SU-DHL-6 (cell line): ENCODE data around the gene RNF212B.

ENCODE experiments used
- H2AFZ ChIP-seq: fragments of 200-600 bp; sonication (generic); 2 replicates; pipeline ENCODE4 v1.6.1; 2014; ENCODE audit warnings: low read depth, mild to moderate bottlenecking, moderate library complexity, mixed read lengths, antibody characterized with exemption, low read length; ENCODE audit not compliant: severe bottlenecking
- H3F3A ChIP-seq: fragments of 200-600 bp; shearing (Covaris generic); 2 replicates; pipeline ENCODE4 v1.6.0; 2016; ENCODE audit warnings: antibody characterized with exemption, mild to moderate bottlenecking; ENCODE audit not compliant: insufficient read depth
- H3K27ac ChIP-seq: fragments of 200-600 bp; sonication (generic); 2 replicates; pipeline ENCODE4 v1.5.1; 2016; ENCODE audit warnings: low read depth, mild to moderate bottlenecking, low read length, moderate library complexity, mixed read lengths
- H3K27me3 ChIP-seq: fragments of 200-600 bp; sonication (generic), shearing (Covaris generic); 2 replicates; pipeline ENCODE4 v1.6.0; 2014; ENCODE audit warnings: mild to moderate bottlenecking, low read length
- H3K36me3 ChIP-seq: fragments of 200-600 bp; sonication (generic); 2 replicates; pipeline ENCODE4 v1.6.1; 2014; ENCODE audit warnings: mild to moderate bottlenecking, low read length, mixed read lengths
- H3K4me2 ChIP-seq: fragments of 300-600, 200-600 bp; shearing (Covaris generic), sonication (generic); 2 replicates; pipeline ENCODE4 v1.6.0; 2014; ENCODE audit warnings: low read length, low read depth, mild to moderate bottlenecking; ENCODE audit not compliant: poor library complexity, severe bottlenecking
- H3K4me3 ChIP-seq: fragments of 200-600 bp; sonication (generic); 2 replicates; pipeline ENCODE4 v1.5.1; 2014; ENCODE audit warnings: antibody characterized with exemption, low read length, mild to moderate bottlenecking, mixed read lengths; ENCODE audit not compliant: insufficient read depth, poor library complexity, severe bottlenecking
- H3K79me2 ChIP-seq: fragments of 200-600 bp; sonication (generic); 2 replicates; pipeline ENCODE4 v1.6.1; 2014; ENCODE audit warnings: mild to moderate bottlenecking, low read length, moderate library complexity; ENCODE audit not compliant: insufficient read depth
- H3K9ac ChIP-seq: fragments of 200-600 bp; sonication (generic); 2 replicates; pipeline ENCODE4 v1.7.0; 2014; ENCODE audit warnings: mild to moderate bottlenecking, low read length
- H3K9me2 ChIP-seq: fragments of 200-600 bp; sonication (generic); replicated peaks from 2 replicates; pipeline ENCODE4 v1.6.1; 2014; ENCODE audit warnings: low read length; ENCODE audit not compliant: insufficient read depth
- H3K9me3 ChIP-seq: fragments of 200-600 bp; sonication (generic); 2 replicates; pipeline ENCODE4 v1.6.1; 2014; ENCODE audit warnings: low read length, mixed read lengths; ENCODE audit not compliant: insufficient read depth
- H4K20me1 ChIP-seq: fragments of 200-600 bp; sonication (generic); 2 replicates; pipeline ENCODE4 v1.6.1; 2014; ENCODE audit warnings: low read depth, mild to moderate bottlenecking, antibody characterized with exemption, low read length, moderate library complexity, mixed read lengths
- EZH2phosphoT487 ChIP-seq: fragments of 200-600 bp; sonication (generic), shearing (Covaris generic); conservative IDR thresholded peaks from 2 replicates; pipeline ENCODE4 v1.6.1; 2018; ENCODE audit warnings: mild to moderate bottlenecking, antibody characterized with exemption, low read length, moderate library complexity, mixed read lengths
- TF ChIP-seq, protein P1 (sequence below): fragments of 200-600 bp; sonication (generic); IDR thresholded peaks from one replicate; pipeline ENCODE4 v1.5.1; 2017; ENCODE audit warnings: antibody characterized with exemption, mild to moderate bottlenecking, low read length, moderate library complexity; ENCODE audit not compliant: insufficient read depth, poor library complexity, severe bottlenecking

RNF212B gene

DNA sequence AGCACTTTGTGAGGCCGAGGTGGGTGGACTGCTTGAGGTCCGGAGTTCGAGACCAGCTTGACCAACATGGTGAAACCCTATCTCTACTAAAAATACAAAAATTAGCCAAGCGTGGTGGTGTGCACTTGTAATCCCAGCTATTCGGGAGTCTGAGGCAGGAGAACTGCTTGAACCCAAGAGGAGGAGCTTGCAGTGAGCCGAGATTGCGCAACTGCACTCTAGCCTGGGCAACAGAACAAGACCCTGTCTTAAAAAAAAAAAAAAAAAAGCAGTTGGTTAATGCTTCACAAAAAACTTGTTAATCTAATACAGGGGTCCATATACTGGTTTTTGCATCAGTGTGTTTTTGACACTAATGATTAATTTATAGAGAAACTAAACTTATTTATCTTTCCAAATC is 35.7 kb upstream of the RNF212B start:
- Histone ChIP-seq H3K79me2 (no peaks in the 10 kb centered on the region), H3K27me3 (no peaks in the 10 kb centered on the region), H3F3A (no peaks in the 10 kb centered on the region), H3K4me3 (no peak overlapping the region), H4K20me1 (no peaks in the 10 kb centered on the region), H3K27ac (no peak overlapping the region), H3K36me3 (no peaks in the 10 kb centered on the region), H3K9me2 (no peaks in the 10 kb centered on the region), H3K9ac (no peak overlapping the region), H3K9me3 (no peaks in the 10 kb centered on the region), H2AFZ (no peak overlapping the region), H3K4me2 (no peak overlapping the region)
- TF ChIP-seq, protein P1, sequence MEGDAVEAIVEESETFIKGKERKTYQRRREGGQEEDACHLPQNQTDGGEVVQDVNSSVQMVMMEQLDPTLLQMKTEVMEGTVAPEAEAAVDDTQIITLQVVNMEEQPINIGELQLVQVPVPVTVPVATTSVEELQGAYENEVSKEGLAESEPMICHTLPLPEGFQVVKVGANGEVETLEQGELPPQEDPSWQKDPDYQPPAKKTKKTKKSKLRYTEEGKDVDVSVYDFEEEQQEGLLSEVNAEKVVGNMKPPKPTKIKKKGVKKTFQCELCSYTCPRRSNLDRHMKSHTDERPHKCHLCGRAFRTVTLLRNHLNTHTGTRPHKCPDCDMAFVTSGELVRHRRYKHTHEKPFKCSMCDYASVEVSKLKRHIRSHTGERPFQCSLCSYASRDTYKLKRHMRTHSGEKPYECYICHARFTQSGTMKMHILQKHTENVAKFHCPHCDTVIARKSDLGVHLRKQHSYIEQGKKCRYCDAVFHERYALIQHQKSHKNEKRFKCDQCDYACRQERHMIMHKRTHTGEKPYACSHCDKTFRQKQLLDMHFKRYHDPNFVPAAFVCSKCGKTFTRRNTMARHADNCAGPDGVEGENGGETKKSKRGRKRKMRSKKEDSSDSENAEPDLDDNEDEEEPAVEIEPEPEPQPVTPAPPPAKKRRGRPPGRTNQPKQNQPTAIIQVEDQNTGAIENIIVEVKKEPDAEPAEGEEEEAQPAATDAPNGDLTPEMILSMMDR = no peak
- no peak for TF ChIP-seq EZH2phosphoT487

GRCh38 chr14:23206422-23207145 is 31.2 kb upstream of the RNF212B start:
- Histone ChIP-seq H3K4me2 (no peak overlapping the region), H3K9ac (no peak overlapping the region)
- no peak for TF ChIP-seq EZH2phosphoT487
- TF ChIP-seq, protein P1 = no peak

DNA sequence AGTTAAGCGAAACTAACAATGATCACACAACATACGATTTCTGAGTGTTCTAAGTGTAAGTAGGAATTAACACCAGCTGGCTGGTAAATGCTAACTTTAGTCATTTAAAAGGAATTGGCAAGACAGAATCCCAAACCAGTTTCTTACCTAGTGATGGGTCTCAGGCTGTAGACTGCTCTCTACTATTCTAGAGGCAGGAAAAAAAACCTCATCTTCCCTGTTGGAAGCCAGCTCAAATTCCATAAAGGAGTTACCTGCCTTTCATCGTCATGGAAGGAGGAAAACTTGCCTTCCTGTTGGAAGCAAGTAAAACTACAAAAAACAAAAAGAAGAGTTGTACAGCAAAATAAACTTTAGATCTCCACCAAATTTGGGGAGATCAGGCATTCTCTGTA is 30.6 kb upstream of the RNF212B start:
- H3K36me3 ChIP-seq = no peaks in the 10 kb centered on the region
- H3K27me3 ChIP-seq = no peaks in the 10 kb centered on the region
- no peak overlapping the region for H3K9ac ChIP-seq
- no peaks in the 10 kb centered on the region for H3K9me3 ChIP-seq
- no peaks in the 10 kb centered on the region for H3K9me2 ChIP-seq
- no peak overlapping the region for H3K4me3 ChIP-seq
- H4K20me1 ChIP-seq = no peaks in the 10 kb centered on the region
- TF ChIP-seq EZH2phosphoT487 = no peak
- TF ChIP-seq, protein P1 = no peak
- no peak overlapping the region for H2AFZ ChIP-seq
- no peaks in the 10 kb centered on the region for H3K79me2 ChIP-seq
- no peak overlapping the region for H3K4me2 ChIP-seq
- H3K27ac ChIP-seq = no peak overlapping the region
- H3F3A ChIP-seq = no peaks in the 10 kb centered on the region

More at GRCh38 chr14:23206422-23207145, 31.2 kb upstream of the RNF212B start:
- Histone ChIP-seq H3K27me3 (no peaks in the 10 kb centered on the region), H3K9me3 (no peaks in the 10 kb centered on the region), H3K79me2 (no peaks in the 10 kb centered on the region), H3K4me3 (no peak overlapping the region), H3K27ac (no peak overlapping the region), H3K9me2 (no peaks in the 10 kb centered on the region), H3K36me3 (no peaks in the 10 kb centered on the region), H2AFZ (no peak overlapping the region), H3F3A (no peaks in the 10 kb centered on the region), H4K20me1 (no peaks in the 10 kb centered on the region)
